ENCODE measurements around the gene NPTN. TPM values are rescaled to one million over a fixed set of nuclear protein-coding genes. Genes with fewer than 3 reads are reported as not detected.

The NPTN gene
- total and polyA plus RNA-seq, 9 of the 15 experiments (the other 6 are each of a cell fraction or from before 2014, with no cell fraction given), result 9.6 to 48.5 (median 21.7) TPM

GRCh38 chr15:73681063-73681462 is 47.9 kb upstream of the NPTN start (continued):
- TF ChIP-seq RNF219 (CRISPR knock-in tag; IDR thresholded peaks at IDR 0.05) (no peak), ZNF212 (CRISPR knock-in tag; IDR thresholded peaks at IDR 0.05) (no peak), RBM15 (IDR thresholded peaks at IDR 0.05; ENCODE audit: insufficient read depth, low read length) (no peak), USF2 (CRISPR knock-in tag; IDR thresholded peaks at IDR 0.05) (peak; percentile 79), CREM (IDR thresholded peaks at IDR 0.05; ENCODE audit: low read depth) (no peak), TFE3 (CRISPR knock-in tag; IDR thresholded peaks at IDR 0.05) (peak; percentile 94), SREBF2 (CRISPR knock-in tag; IDR thresholded peaks at IDR 0.05) (no peak), SIN3B (IDR thresholded peaks at IDR 0.05; ENCODE audit: low read depth) (no peak), CBFB (CRISPR knock-in tag; IDR thresholded peaks at IDR 0.05) (no peak), ATF4 (CRISPR knock-in tag; IDR thresholded peaks at IDR 0.05) (no peak), POLR2G (IDR thresholded peaks at IDR 0.05; ENCODE audit: low read depth, low read length) (no peak)
